GM19455 (cell line): ENCODE measurements around the gene FAM171A2.

Experiments used
- ATAC-seq: cut with Tn5 transposase; IDR thresholded peaks from one replicate; pipeline ENCODE4 v1.9.1; 2021; ENCODE audit not compliant: unreplicated experiment

The FAM171A2 gene

GRCh38 chr17:44307387-44308186 is 56.1 kb downstream of the FAM171A2 start:
- no peak for ATAC-seq

DNA sequence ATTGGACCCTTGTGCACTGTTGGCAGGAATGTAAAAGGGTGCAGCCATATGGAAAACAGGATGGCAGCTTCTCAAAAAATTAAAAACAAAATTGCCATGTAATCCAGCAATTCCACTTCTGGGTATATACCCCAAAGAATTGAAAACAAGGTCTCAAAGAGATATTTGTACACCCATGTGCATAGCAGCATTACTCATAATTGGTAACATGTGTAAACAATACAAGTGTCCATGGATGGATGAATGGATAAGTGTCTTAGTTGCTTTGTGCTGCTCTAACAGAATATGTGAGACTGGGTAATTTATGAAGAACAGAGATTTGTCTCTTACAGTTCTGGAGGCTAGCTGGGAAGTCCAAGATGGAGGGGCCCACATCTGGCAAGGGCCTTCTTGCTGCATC is 59.0 kb downstream of the FAM171A2 start:
- no peak for ATAC-seq
